Measurements from ENCODE around the gene NTMT1.

- TF ChIP-seq CTCF (IDR thresholded peaks at IDR 0.05; ENCODE audit: low read depth, low read length) = no peak
- TF ChIP-seq EZH2phosphoT487 (IDR thresholded peaks at IDR 0.05; ENCODE audit: low read depth) = no peak
Measured at GRCh38 chr9:129640871-129641749, 15.1 kb downstream of the NTMT1 start.
